Fibroblast of villous mesenchyme (primary cell): Measurements from ENCODE around the gene CYP27B1. TPM values are rescaled to one million over a fixed set of nuclear protein-coding genes. Genes with fewer than 3 reads are reported as not detected.

ENCODE experiments used
- DNase-seq: peaks from one replicate; pipeline ENCODE4 v3.0.0-alpha.2; 2010; ENCODE audit warnings: low read depth
- H3K4me3 ChIP-seq: 2 replicates; pipeline ENCODE4 v1.5.1; 2011; ENCODE audit warnings: low read depth, mild to moderate bottlenecking, low read length
- CTCF ChIP-seq: IDR thresholded peaks from 2 replicates; pipeline ENCODE4 v1.5.1; 2012; ENCODE audit warnings: low read depth, mild to moderate bottlenecking, low read length; ENCODE audit not compliant: insufficient read depth
- total RNA-seq: library from RNA; depleted of rRNA; stranded (reverse); fragments of >200 nt; gene quantifications from 2 replicates; pipeline ENCODE4 v1.2.3, GENCODE V29; 2012

Gene CYP27B1
- total RNA-seq, 1 donor, result 3.0 TPM

- H3K4me3 ChIP-seq, result no peak overlapping the region
- no peak for DNase-seq
- TF ChIP-seq CTCF, result no peak
These were observed 31.6 kb downstream of the CYP27B1 start for GRCh38 chr12:57735198-57735855.

- H3K4me3 ChIP-seq, result no peak overlapping the region
- no peak for TF ChIP-seq CTCF
- DNase-seq, result no peak
These were observed 32.3 kb downstream of the CYP27B1 start for GRCh38 chr12:57734591-57734990.

GRCh38 chr12:57733928-57734327, 33.0 kb downstream of the CYP27B1 start:
- H3K4me3 ChIP-seq, result no peak overlapping the region
- no peak for DNase-seq
- no peak for TF ChIP-seq CTCF

- DNase-seq, result no peak
- no peak for TF ChIP-seq CTCF
- H3K4me3 ChIP-seq, result no peak overlapping the region
These were observed 33.9 kb downstream of the CYP27B1 start for GRCh38 chr12:57732726-57733593.

GRCh38 chr12:57732270-57732669, 34.6 kb downstream of the CYP27B1 start:
- no peak for TF ChIP-seq CTCF
- H3K4me3 ChIP-seq, result no peak overlapping the region
- no peak for DNase-seq

- no peak for TF ChIP-seq CTCF
- H3K4me3 ChIP-seq, result no peak overlapping the region
- no peak for DNase-seq
These were observed 35.3 kb downstream of the CYP27B1 start for GRCh38 chr12:57731411-57732080.
